KMS-11 (cell line): Measurements from ENCODE around the gene SGSM1.

Experiments used
- H2AFZ ChIP-seq: fragments of 200-600 bp; sonication (generic); 2 replicates; pipeline ENCODE4 v1.6.1; 2016; ENCODE audit warnings: antibody characterized with exemption, mixed run types, low read depth
- H3K27ac ChIP-seq: fragments of 200-600 bp; sonication (generic); 2 replicates; pipeline ENCODE4 v1.6.1; 2016; ENCODE audit warnings: mild to moderate bottlenecking, mixed run types
- H3K27me3 ChIP-seq: fragments of 200-600 bp; sonication (generic); 2 replicates; pipeline ENCODE4 v1.6.1; 2017; ENCODE audit warnings: mild to moderate bottlenecking, low read depth, mixed run types, moderate library complexity; ENCODE audit not compliant: insufficient read depth
- H3K36me3 ChIP-seq: fragments of 200-600 bp; sonication (generic); 2 replicates; pipeline ENCODE4 v1.6.1; 2017; ENCODE audit warnings: mild to moderate bottlenecking, mixed run types; ENCODE audit not compliant: insufficient read depth
- H3K4me1 ChIP-seq: fragments of 200-600 bp; sonication (generic); 2 replicates; pipeline ENCODE4 v1.6.1; 2016; ENCODE audit warnings: mild to moderate bottlenecking, low read depth, mixed run types; ENCODE audit not compliant: poor library complexity, severe bottlenecking
- H3K4me2 ChIP-seq: fragments of 200-600 bp; sonication (generic); 2 replicates; pipeline ENCODE4 v1.7.0; 2016; ENCODE audit warnings: mild to moderate bottlenecking, mixed run types
- H3K4me3 ChIP-seq: fragments of 200-600 bp; sonication (generic); IDR thresholded peaks from 2 replicates; pipeline ENCODE4 v1.6.1; 2017; ENCODE audit warnings: low read depth, low read length, mixed read lengths; ENCODE audit not compliant: insufficient read depth
- H3K79me2 ChIP-seq: fragments of 200-600 bp; sonication (generic); 2 replicates; pipeline ENCODE4 v1.6.1; 2016; ENCODE audit warnings: low read depth, mixed run types; ENCODE audit not compliant: insufficient read depth
- H3K9ac ChIP-seq: fragments of 200-600 bp; sonication (generic); 2 replicates; pipeline ENCODE4 v1.6.1; 2016; ENCODE audit warnings: mild to moderate bottlenecking, mixed run types
- H4K20me1 ChIP-seq: fragments of 200-600 bp; sonication (generic); 2 replicates; pipeline ENCODE4 v1.6.1; 2016; ENCODE audit warnings: mild to moderate bottlenecking, mixed run types; ENCODE audit not compliant: insufficient read depth
- TF ChIP-seq, protein P1 (sequence below): fragments of 200-600 bp; sonication (generic); conservative IDR thresholded peaks from 2 replicates; pipeline ENCODE4 v1.6.1; 2017; ENCODE audit warnings: low read depth, mild to moderate bottlenecking, antibody characterized with exemption, low read length, moderate library complexity, mixed read lengths

Gene SGSM1

DNA sequence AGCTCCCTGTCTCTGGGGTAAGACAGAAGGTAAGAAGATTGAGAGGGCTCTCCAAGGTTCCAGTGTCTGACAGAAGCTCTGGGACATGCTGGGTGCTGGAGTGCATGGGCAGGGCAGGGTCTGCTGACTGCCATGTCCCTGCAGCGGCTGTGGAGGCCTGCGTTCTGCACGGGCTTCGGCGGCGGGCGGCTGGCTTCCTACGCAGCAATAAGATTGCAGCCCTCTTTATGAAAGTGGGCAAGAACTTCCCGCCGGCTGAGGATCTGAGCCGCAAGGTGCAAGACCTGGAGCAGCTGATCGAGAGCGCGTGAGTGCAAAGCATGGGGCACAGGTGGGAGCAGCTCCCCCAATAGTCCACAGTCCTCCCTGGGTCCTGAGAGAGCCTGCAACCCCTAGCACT, 41.5 kb downstream of the SGSM1 start:
- H4K20me1 ChIP-seq = no peaks in the 10 kb centered on the region
- no peaks in the 10 kb centered on the region for H3K36me3 ChIP-seq
- no peaks in the 10 kb centered on the region for H3K4me1 ChIP-seq
- no peaks in the 10 kb centered on the region; the same call in 1 of the 2 replicates for H3K27me3 ChIP-seq
- H3K4me3 ChIP-seq = no peak overlapping the region
- no peak overlapping the region for H2AFZ ChIP-seq
- H3K4me2 ChIP-seq = no peak overlapping the region
- TF ChIP-seq, protein P1, sequence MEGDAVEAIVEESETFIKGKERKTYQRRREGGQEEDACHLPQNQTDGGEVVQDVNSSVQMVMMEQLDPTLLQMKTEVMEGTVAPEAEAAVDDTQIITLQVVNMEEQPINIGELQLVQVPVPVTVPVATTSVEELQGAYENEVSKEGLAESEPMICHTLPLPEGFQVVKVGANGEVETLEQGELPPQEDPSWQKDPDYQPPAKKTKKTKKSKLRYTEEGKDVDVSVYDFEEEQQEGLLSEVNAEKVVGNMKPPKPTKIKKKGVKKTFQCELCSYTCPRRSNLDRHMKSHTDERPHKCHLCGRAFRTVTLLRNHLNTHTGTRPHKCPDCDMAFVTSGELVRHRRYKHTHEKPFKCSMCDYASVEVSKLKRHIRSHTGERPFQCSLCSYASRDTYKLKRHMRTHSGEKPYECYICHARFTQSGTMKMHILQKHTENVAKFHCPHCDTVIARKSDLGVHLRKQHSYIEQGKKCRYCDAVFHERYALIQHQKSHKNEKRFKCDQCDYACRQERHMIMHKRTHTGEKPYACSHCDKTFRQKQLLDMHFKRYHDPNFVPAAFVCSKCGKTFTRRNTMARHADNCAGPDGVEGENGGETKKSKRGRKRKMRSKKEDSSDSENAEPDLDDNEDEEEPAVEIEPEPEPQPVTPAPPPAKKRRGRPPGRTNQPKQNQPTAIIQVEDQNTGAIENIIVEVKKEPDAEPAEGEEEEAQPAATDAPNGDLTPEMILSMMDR = no peak
- H3K27ac ChIP-seq = no peak overlapping the region
- no peaks in the 10 kb centered on the region for H3K79me2 ChIP-seq
- no peak overlapping the region for H3K9ac ChIP-seq

DNA sequence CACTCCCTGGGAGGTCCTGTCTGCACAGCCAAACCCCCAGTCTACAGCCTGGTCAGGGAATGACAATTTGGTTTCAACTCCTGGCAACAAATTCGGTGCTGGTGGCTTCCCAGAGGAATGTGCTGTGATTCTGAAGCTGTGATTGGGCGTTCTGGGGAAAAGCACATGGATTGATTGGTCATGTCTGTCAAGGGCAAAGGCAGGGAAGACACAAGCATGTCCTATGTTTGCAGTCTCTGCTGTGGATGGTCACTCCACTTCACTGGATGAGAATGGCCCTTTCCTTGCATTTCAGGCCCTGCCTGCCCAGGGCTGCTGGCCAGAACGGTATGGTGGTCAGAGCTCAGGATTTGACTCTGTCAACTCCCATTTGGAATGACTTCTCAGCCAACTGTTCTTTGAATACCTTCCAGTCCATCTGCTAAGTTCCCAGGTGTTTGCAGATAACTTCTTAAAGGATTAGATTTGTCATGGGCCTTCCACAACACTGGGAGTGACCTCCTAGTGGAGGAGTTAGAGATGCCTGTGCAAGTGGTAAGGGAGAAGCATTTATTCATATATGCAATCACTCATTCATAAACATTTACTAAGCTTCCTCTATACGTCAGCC, 42.7 kb downstream of the SGSM1 start:
- no peak overlapping the region for H3K9ac ChIP-seq
- TF ChIP-seq, protein P1 = no peak
- no peak overlapping the region for H3K4me2 ChIP-seq
- H3K4me1 ChIP-seq = no peaks in the 10 kb centered on the region
- H3K27ac ChIP-seq = no peak overlapping the region
- H4K20me1 ChIP-seq = no peaks in the 10 kb centered on the region
- no peaks in the 10 kb centered on the region for H3K36me3 ChIP-seq
- H3K27me3 ChIP-seq = no peaks in the 10 kb centered on the region; the same call in 1 of the 2 replicates
- no peak overlapping the region for H2AFZ ChIP-seq
- no peaks in the 10 kb centered on the region for H3K79me2 ChIP-seq
- H3K4me3 ChIP-seq = no peak overlapping the region

DNA sequence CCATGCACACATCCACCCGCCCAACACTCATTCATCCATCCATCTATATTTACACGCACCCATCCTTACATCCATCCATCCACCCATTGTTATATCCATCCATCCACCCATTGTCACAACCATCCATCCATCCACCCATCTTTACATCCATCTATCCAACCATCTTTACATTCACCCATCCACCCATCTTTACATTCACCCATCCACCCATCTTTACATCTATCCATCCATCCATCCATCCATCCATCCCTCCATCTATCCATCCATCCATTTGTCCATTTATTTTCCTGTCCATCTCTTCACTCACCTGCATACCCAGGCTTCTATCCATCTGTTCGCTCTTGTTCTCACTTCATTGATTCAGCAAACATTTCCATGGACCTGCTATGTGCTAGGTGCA, 49.8 kb downstream of the SGSM1 start:
- TF ChIP-seq, protein P1 = no peak
- no peak overlapping the region for H3K4me2 ChIP-seq
- H3K27ac ChIP-seq = no peak overlapping the region
- H3K9ac ChIP-seq = no peak overlapping the region
- no peaks in the 10 kb centered on the region for H3K27me3 ChIP-seq
- H2AFZ ChIP-seq = no peak overlapping the region
- no peaks in the 10 kb centered on the region for H4K20me1 ChIP-seq
- H3K4me1 ChIP-seq = no peaks in the 10 kb centered on the region
- H3K79me2 ChIP-seq = no peaks in the 10 kb centered on the region
- H3K4me3 ChIP-seq = no peak overlapping the region
- no peaks in the 10 kb centered on the region for H3K36me3 ChIP-seq

DNA sequence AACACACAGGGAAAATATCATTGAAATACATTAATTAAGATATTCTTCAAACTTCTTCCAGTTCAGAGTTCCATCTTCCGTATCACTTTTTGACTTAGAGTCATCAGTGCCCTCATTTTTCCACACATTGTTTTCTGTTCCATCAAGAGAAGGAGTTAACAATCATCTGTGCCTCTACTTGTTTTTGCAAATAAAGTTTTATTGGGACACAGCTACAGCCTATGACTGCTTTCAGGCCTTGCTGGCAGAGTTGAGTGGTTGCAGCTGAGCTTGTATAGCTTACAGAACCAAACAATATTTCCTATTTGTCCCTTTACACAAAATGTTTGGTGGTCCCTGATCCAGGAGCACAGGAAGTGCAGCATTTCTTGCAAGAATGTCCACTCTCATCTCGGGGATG, 51.6 kb downstream of the SGSM1 start:
- H2AFZ ChIP-seq = no peak overlapping the region
- no peak overlapping the region for H3K4me3 ChIP-seq
- no peaks in the 10 kb centered on the region for H3K79me2 ChIP-seq
- no peaks in the 10 kb centered on the region for H3K4me1 ChIP-seq
- H3K27ac ChIP-seq = no peak overlapping the region
- TF ChIP-seq, protein P1 = no peak
- H4K20me1 ChIP-seq = no peaks in the 10 kb centered on the region
- no peak overlapping the region for H3K9ac ChIP-seq
- H3K27me3 ChIP-seq = no peaks in the 10 kb centered on the region
- no peaks in the 10 kb centered on the region for H3K36me3 ChIP-seq
- no peak overlapping the region for H3K4me2 ChIP-seq
